NT2/D1 (cell line): Measurements from ENCODE around the gene SEC63.

Experiments used
- SUZ12 ChIP-seq: IDR thresholded peaks from 2 replicates; pipeline ENCODE4 v1.6.1; 2011; ENCODE audit not compliant: insufficient read length, insufficient read depth; ENCODE audit errors: extremely low read depth
- YY1 ChIP-seq: IDR thresholded peaks from 2 replicates; pipeline ENCODE4 v1.6.1; 2011; ENCODE audit not compliant: insufficient read length, insufficient read depth
- ZNF274 ChIP-seq: IDR thresholded peaks from 2 replicates; pipeline ENCODE4 v1.6.1; 2011; ENCODE audit warnings: mild to moderate bottlenecking, low read depth, low read length

DNA sequence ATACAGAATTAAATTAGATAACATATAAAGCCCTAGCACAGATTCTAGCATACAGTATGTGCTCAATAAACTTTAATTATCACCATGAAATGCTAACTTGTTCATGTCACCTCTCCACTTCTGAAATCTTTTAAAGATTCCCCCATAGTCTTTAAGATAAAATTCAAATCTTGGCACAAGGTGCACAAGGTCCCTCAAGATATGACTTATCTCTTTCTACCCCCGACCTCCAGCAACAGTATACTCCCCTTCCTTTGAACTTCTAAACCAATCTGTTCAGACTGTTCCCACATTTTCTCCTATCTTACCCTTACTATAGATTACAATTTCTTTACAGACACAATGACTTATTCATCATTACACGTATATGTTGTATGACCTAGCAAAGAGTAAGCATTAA lies 29.0 kb downstream of the SEC63 start:
- TF ChIP-seq ZNF274 = no peak
- no peak for TF ChIP-seq YY1
- TF ChIP-seq SUZ12 = no peak
